H1 (cell line): ENCODE measurements around the gene CRLF3. TPM values are rescaled to one million over a fixed set of nuclear protein-coding genes. Genes with fewer than 3 reads are reported as not detected.
"Not testable (repeated sequence)": the region's sequence is repeated elsewhere in the genome, so short reads cannot be mapped to it uniquely, and the experiment has no call there.

Experiments used
- CTCF ChIA-PET: fragments of 300-600 bp; sonication (Branson Sonifier 250); formaldehyde crosslinking; loops from one replicate; lab custom pipeline; 2021; ENCODE audit not compliant: partially characterized antibody; lab: Charles Lee
- POLR2A ChIA-PET: fragments of 300-600 bp; sonication (Branson Sonifier 250); formaldehyde crosslinking; loops from one replicate; lab custom pipeline; 2021; ENCODE audit warnings: inconsistent platforms; ENCODE audit not compliant: partially characterized antibody; lab: Charles Lee
- DNase-seq, 2 experiments: peaks; one replicate each; pipeline versions ENCODE4 v3.0.0 to v3.0.0-alpha.2; 2010 to 2022; ENCODE audit warnings: low spot score in 2 of 2, low read depth in 1 of 2, mixed read lengths in 1 of 2
- FAIRE-seq: peaks from 2 replicates; lab custom pipeline; 2011; peaks lifted over from hg19 to GRCh38; lab: Jason Lieb, UNC
- H2AFZ ChIP-seq: 2 replicates; pipeline ENCODE4 v1.8.1; 2012; ENCODE audit warnings: low read length, inconsistent platforms
- H2AK5ac ChIP-seq: 2 replicates; pipeline ENCODE4 v1.6.1; 2013; ENCODE audit warnings: low read depth, low read length
- H2BK120ac ChIP-seq: replicated peaks from 2 replicates; pipeline ENCODE3; 2013; ENCODE audit warnings: low read depth, low read length, inconsistent platforms
- H2BK12ac ChIP-seq: 2 replicates; pipeline ENCODE4 v1.6.1; 2013; ENCODE audit warnings: low read depth, low read length
- H2BK15ac ChIP-seq: 2 replicates; pipeline ENCODE4 v1.6.1; 2013; ENCODE audit warnings: low read length
- H2BK20ac ChIP-seq: 2 replicates; pipeline ENCODE4 v1.6.1; 2013; ENCODE audit warnings: low read length
- H2BK5ac ChIP-seq: 2 replicates; pipeline ENCODE4 v1.6.1; 2013; ENCODE audit warnings: low read depth, low read length
- H3K14ac ChIP-seq: 2 replicates; pipeline ENCODE4 v1.6.1; 2013; ENCODE audit warnings: inconsistent platforms; ENCODE audit not compliant: insufficient read length
- H3K18ac ChIP-seq: 2 replicates; pipeline ENCODE4 v1.6.1; 2013; ENCODE audit warnings: low read length; ENCODE audit errors: extremely low read depth
- H3K23ac ChIP-seq: 2 replicates; pipeline ENCODE4 v1.6.1; 2013; ENCODE audit warnings: inconsistent platforms; ENCODE audit not compliant: insufficient read length
- H3K23me2 ChIP-seq: 2 replicates; pipeline ENCODE4 v1.6.1; 2013; ENCODE audit warnings: low read depth, low read length
- H3K27ac ChIP-seq: 2 replicates; pipeline ENCODE4 v1.6.1; 2011; ENCODE audit warnings: low read depth, low read length, inconsistent platforms
- H3K27me3 ChIP-seq, 4 experiments: replicated peaks in 1 of 4; 1 replicate in 1 of 4; 2 replicates in 3 of 4; pipeline versions ENCODE4 v1.6.1 to v1.8.1; 2011 to 2013; ENCODE audit warnings: low read length in 3 of 4, mild to moderate bottlenecking in 3 of 4, inconsistent platforms in 2 of 4, mixed read lengths in 2 of 4, moderate library complexity in 1 of 4; ENCODE audit not compliant: control insufficient read depth in 3 of 4, insufficient read depth in 3 of 4; ENCODE audit errors: extremely low read depth in 1 of 4
- H3K36me3 ChIP-seq, 4 experiments: 2 replicates each; pipeline versions ENCODE4 v1.6.1 to v1.8.1; 2011 to 2013; ENCODE audit warnings: mild to moderate bottlenecking in 4 of 4, low read length in 3 of 4, moderate library complexity in 2 of 4, control low read depth in 1 of 4, inconsistent platforms in 1 of 4; ENCODE audit not compliant: insufficient read depth in 4 of 4, control insufficient read depth in 2 of 4
- H3K4ac ChIP-seq: replicated peaks from 2 replicates; pipeline ENCODE3; 2013; ENCODE audit warnings: low read length, low read depth, mixed read lengths, inconsistent platforms; ENCODE audit not compliant: insufficient read length
- H3K4me1 ChIP-seq, 4 experiments: replicated peaks in 1 of 4; 1 replicate in 1 of 4; 2 replicates in 3 of 4; pipeline versions ENCODE4 v1.6.1 to v1.8.1; 2011 to 2013; ENCODE audit warnings: low read length in 3 of 4, inconsistent platforms in 2 of 4, mixed read lengths in 1 of 4; ENCODE audit not compliant: insufficient read depth in 4 of 4, control insufficient read depth in 3 of 4
- H3K4me2 ChIP-seq, 2 experiments: 2 replicates each; pipeline versions ENCODE4 v1.6.1 to v1.8.1; 2011 to 2013; ENCODE audit warnings: low read depth in 2 of 2, low read length in 2 of 2, control low read depth in 1 of 2, inconsistent platforms in 1 of 2, mild to moderate bottlenecking in 1 of 2; ENCODE audit not compliant: insufficient read depth in 1 of 2
- H3K4me3 ChIP-seq, 4 experiments: fragments of 200-600, 300-600 bp in 1 of 4; sonication (generic), shearing (Covaris generic), sonication (Bioruptor Twin) in 1 of 4; 2 replicates each; pipeline versions ENCODE4 v1.5.1 to v1.8.1; 2011 to 2016; ENCODE audit warnings: low read length in 4 of 4, low read depth in 3 of 4, control low read depth in 2 of 4, inconsistent platforms in 2 of 4, mild to moderate bottlenecking in 2 of 4, mixed read lengths in 1 of 4, moderate library complexity in 1 of 4; ENCODE audit not compliant: insufficient read depth in 2 of 4; ENCODE audit errors: extremely low read depth in 1 of 4
- H3K56ac ChIP-seq: replicated peaks from 2 replicates; pipeline ENCODE3; 2013; ENCODE audit warnings: low read depth, mild to moderate bottlenecking, mixed read lengths, low read length, inconsistent platforms; ENCODE audit not compliant: insufficient read length
- H3K79me1 ChIP-seq: 2 replicates; pipeline ENCODE4 v1.6.1; 2013; ENCODE audit warnings: low read depth, low read length, control low read depth
- H3K79me2 ChIP-seq, 2 experiments: 2 replicates each; pipeline versions ENCODE4 v1.6.1 to v1.8.1; 2012 to 2013; ENCODE audit warnings: low read length in 2 of 2, mild to moderate bottlenecking in 2 of 2, inconsistent platforms in 1 of 2; ENCODE audit not compliant: insufficient read depth in 2 of 2, control insufficient read depth in 1 of 2
- H3K9ac ChIP-seq, 4 experiments: replicated peaks in 1 of 4; 1 replicate in 1 of 4; 2 replicates in 3 of 4; pipeline versions ENCODE4 v1.6.1 to v1.8.1; 2011 to 2013; ENCODE audit warnings: low read depth in 3 of 4, low read length in 3 of 4, control low read depth in 2 of 4, mild to moderate bottlenecking in 2 of 4, moderate library complexity in 2 of 4, inconsistent platforms in 1 of 4; ENCODE audit errors: extremely low read depth in 1 of 4
- H3K9me3 ChIP-seq, 2 experiments: 2 replicates each; pipeline versions ENCODE4 v1.6.1 to v1.8.1; 2012 to 2013; ENCODE audit warnings: mild to moderate bottlenecking in 2 of 2, moderate library complexity in 2 of 2, control low read depth in 1 of 2, inconsistent platforms in 1 of 2, low read depth in 1 of 2, low read length in 1 of 2, mixed read lengths in 1 of 2; ENCODE audit not compliant: insufficient read depth in 2 of 2
- H4K20me1 ChIP-seq, 2 experiments: replicated peaks in 1 of 2; 2 replicates each; pipeline versions ENCODE3 to v1.8.1; 2011 to 2013; ENCODE audit warnings: inconsistent platforms in 2 of 2, low read length in 2 of 2, mild to moderate bottlenecking in 1 of 2; ENCODE audit not compliant: insufficient read depth in 2 of 2, control insufficient read depth in 1 of 2
- H4K5ac ChIP-seq: 2 replicates; pipeline ENCODE4 v1.6.1; 2013; ENCODE audit warnings: low read length, low read depth, mixed read lengths, inconsistent platforms; ENCODE audit not compliant: insufficient read length
- H4K8ac ChIP-seq: 2 replicates; pipeline ENCODE4 v1.8.0; 2013; ENCODE audit warnings: mild to moderate bottlenecking, moderate library complexity, low read length, inconsistent platforms; ENCODE audit not compliant: insufficient read depth; ENCODE audit errors: extremely low read depth
- H4K91ac ChIP-seq: replicated peaks from 2 replicates; pipeline ENCODE3; 2013; ENCODE audit warnings: low read length, mixed read lengths, inconsistent platforms; ENCODE audit not compliant: insufficient read length
- WGBS, 2 experiments: shearing (Covaris generic) in 1 of 2; methylation state at CpG; one replicate each; pipeline versions ENCODE4 v1.1.6 to v1.1.7; 2013 to 2015; ENCODE audit warnings: low lambda C conversion rate in 2 of 2, mixed read lengths in 2 of 2, inconsistent platforms in 1 of 2, low coverage in 1 of 2, missing lambda C conversion rate in 1 of 2; ENCODE audit not compliant: insufficient replicate concordance in 2 of 2, insufficient coverage in 1 of 2, insufficient read length in 1 of 2; ENCODE audit errors: extremely low coverage in 1 of 2, missing lambda C conversion rate in 1 of 2; 5-methylcytosine and 5-hydroxymethylcytosine counted together
- polyA plus RNA-seq, 7 experiments: library from polyadenylated mRNA; depleted of rRNA in 3 of 7; stranded (reverse) in 5 of 7; unstranded in 2 of 7; fragments of >200 nt in 5 of 7; fragments of 200-250 nt in 2 of 7; gene quantifications; 1 replicate in 5 of 7; 2 replicates in 1 of 7; 4 replicates in 1 of 7; pipeline versions ENCODE4 v1.2.1 to v1.2.3, GENCODE V29; 2011 to 2013; ENCODE audit warnings: missing spikeins in 2 of 7, mixed read lengths in 2 of 7
- total RNA-seq: library from RNA; stranded (reverse); fragmentation: NEBNext Ultra II Directional; extraction: Animal tissue kit (Norgen Biotek cat#: 25700); gene quantifications from 2 replicates; pipeline ENCODE4 v1.2.1, GENCODE V29; 2021

The CRLF3 gene
- total and polyA plus RNA-seq, 2 of the 8 experiments (the other 6 are each of a cell fraction or from before 2014, with no cell fraction given), result 12.7 to 22.7 TPM

GRCh38 chr17:30735644-30736043, 88.8 kb downstream of the CRLF3 start:
- H3K23me2 ChIP-seq, H3K4me1 ChIP-seq, H2BK20ac ChIP-seq, H3K9me3 ChIP-seq, DNase-seq, H4K91ac ChIP-seq, H2BK5ac ChIP-seq, H4K8ac ChIP-seq, H3K4me3 ChIP-seq, H3K27ac ChIP-seq, H4K5ac ChIP-seq, H3K56ac ChIP-seq, POLR2A ChIA-PET, H3K4ac ChIP-seq, H3K23ac ChIP-seq, H3K79me1 ChIP-seq, H3K4me2 ChIP-seq, H2BK120ac ChIP-seq, H2AK5ac ChIP-seq, H3K27me3 ChIP-seq, FAIRE-seq, H2BK12ac ChIP-seq, H3K14ac ChIP-seq, H2AFZ ChIP-seq, H2BK15ac ChIP-seq, CTCF ChIA-PET, H3K9ac ChIP-seq, H3K18ac ChIP-seq: not testable (repeated sequence)
- Histone ChIP-seq H4K20me1 (peaks cover 0 to 16% of the 10 kb centered on the region in 2 experiments), H3K79me2 (peaks cover 6 to 78% of the 10 kb centered on the region in 2 experiments; a peak in 3 of 4 replicates), H3K36me3 (peaks cover 0 to 19% (median 0%) of the 10 kb centered on the region in 4 experiments; a peak in 2 of 8 replicates)
- 87% methylated on average over 5 of the region's 5 CpGs; no CpG with 5 or more reads in 1 of the 2 experiments for WGBS, 2 experiments

- H4K8ac ChIP-seq, H2BK120ac ChIP-seq, CTCF ChIA-PET, H3K4me2 ChIP-seq, H3K56ac ChIP-seq, H2BK20ac ChIP-seq, H3K4ac ChIP-seq, H2AFZ ChIP-seq, H3K23me2 ChIP-seq, H2BK12ac ChIP-seq, H4K91ac ChIP-seq, H3K14ac ChIP-seq, H2BK15ac ChIP-seq, H3K18ac ChIP-seq, H3K27me3 ChIP-seq, H2BK5ac ChIP-seq, H2AK5ac ChIP-seq, H3K4me3 ChIP-seq, H3K23ac ChIP-seq, H4K5ac ChIP-seq, H3K4me1 ChIP-seq, H3K27ac ChIP-seq, FAIRE-seq, H3K79me1 ChIP-seq, H3K9me3 ChIP-seq, H3K9ac ChIP-seq: not testable (repeated sequence)
- POLR2A ChIA-PET, result interaction anchor here (1.0 kb wide), 1 partner anchor 10 kb away, joined by 3 read pairs; no protein-coding TSS in a partner anchor
- peaks cover 0 to 13% of the 10 kb centered on the region in 2 experiments for H4K20me1 ChIP-seq
- DNase-seq, result peak in 1 of 2 experiments; percentile 30
- H3K36me3 ChIP-seq, result peaks cover 0 to 16% (median 0%) of the 10 kb centered on the region in 4 experiments; a peak in 2 of 8 replicates
- WGBS, 2 experiments, result 96% methylated on average over 5 of the region's 9 CpGs; no CpG with 5 or more reads in 1 of the 2 experiments
- H3K79me2 ChIP-seq, result peaks cover 6 to 73% of the 10 kb centered on the region in 2 experiments; a peak in 3 of 4 replicates
These were observed 89.3 kb downstream of the CRLF3 start for GRCh38 chr17:30735206-30735605.
